GM12878 (cell line): ENCODE results near the gene CCDC136. TPM values are rescaled to one million over a fixed set of nuclear protein-coding genes. Genes with fewer than 3 reads are reported as not detected.

ENCODE experiments used
- ATAC-seq: fragments of 200-7000 bp; cut with Tn5 transposase; 3 replicates; pipeline ENCODE4 v1.9.1; 2020; ENCODE audit warnings: mild to moderate bottlenecking, moderate library complexity
- BruUV-seq: library from RNA; stranded (reverse); fragments of 400-500 nt; replicated peaks from 2 replicates; lab custom pipeline; 2021; lab: Mats Ljungman, UMichigan
- CTCF ChIA-PET: fragments of 300-600 bp; sonication (Branson Sonifier 250); formaldehyde crosslinking; extraction: SDS; loops from one replicate; lab custom pipeline; 2021; ENCODE audit warnings: inconsistent platforms; lab: Yijun Ruan, JAX
- POLR2A ChIA-PET: fragments of 350-600 bp; formaldehyde crosslinking; extraction: SDS; loops from one replicate; lab custom pipeline; 2021; ENCODE audit warnings: inconsistent platforms; lab: Charles Lee
- RAD21 ChIA-PET: fragments of 300-600 bp; sonication (Branson Sonifier 250); formaldehyde crosslinking; loops from one replicate; lab custom pipeline; 2023; ENCODE audit warnings: antibody characterized with exemption; ENCODE audit not compliant: unreplicated experiment; lab: Charles Lee
- SMC1A ChIA-PET: fragments of 300-600 bp; sonication (Branson Sonifier 250); formaldehyde crosslinking; loops from one replicate; lab custom pipeline; 2023; ENCODE audit not compliant: unreplicated experiment, uncharacterized antibody; lab: Charles Lee
- DNase-seq: peaks from one replicate; pipeline ENCODE4 v3.0.0-alpha.2; 2011; ENCODE audit warnings: low read depth, low spot score
- FAIRE-seq: peaks from 3 replicates; lab custom pipeline; 2011; peaks lifted over from hg19 to GRCh38; lab: Jason Lieb, UNC
- H2AFZ ChIP-seq: 2 replicates; pipeline ENCODE4 v1.6.0; 2011; ENCODE audit warnings: low read depth, low read length, control low read depth; ENCODE audit not compliant: control insufficient read depth
- H3K27ac ChIP-seq: 2 replicates; pipeline ENCODE4 v1.5.1; 2011; ENCODE audit warnings: control low read depth; ENCODE audit not compliant: control insufficient read depth, insufficient read depth
- H3K27me3 ChIP-seq, 2 experiments: replicated peaks in 1 of 2; 2 replicates each; pipeline versions ENCODE4 v1.6.0 to v1.6.1; 2011; ENCODE audit warnings: low read length in 1 of 2; ENCODE audit not compliant: control insufficient read depth in 2 of 2, insufficient read depth in 2 of 2
- H3K36me3 ChIP-seq, 2 experiments: 2 replicates each; pipeline ENCODE4 v1.5.1; 2011; ENCODE audit warnings: low read length in 1 of 2; ENCODE audit not compliant: control insufficient read depth in 2 of 2, insufficient read depth in 2 of 2
- H3K4me1 ChIP-seq: 2 replicates; pipeline ENCODE4 v1.6.1; 2011; ENCODE audit warnings: mild to moderate bottlenecking, low read length, moderate library complexity, mixed read lengths; ENCODE audit not compliant: control insufficient read depth, insufficient read depth
- H3K4me2 ChIP-seq: 2 replicates; pipeline ENCODE4 v1.6.0; 2011; ENCODE audit warnings: control low read depth; ENCODE audit not compliant: control insufficient read depth, insufficient read depth
- H3K4me3 ChIP-seq: fragments of 200-600 bp; sonication (generic); 2 replicates; pipeline ENCODE4 v1.5.1; 2016
- H3K79me2 ChIP-seq: 2 replicates; pipeline ENCODE4 v1.6.0; 2011; ENCODE audit warnings: low read length; ENCODE audit not compliant: control insufficient read depth, insufficient read depth
- H3K9ac ChIP-seq: 2 replicates; pipeline ENCODE4 v1.8.0; 2011; ENCODE audit warnings: low read length, control low read depth, mixed read lengths; ENCODE audit not compliant: control insufficient read depth, insufficient read depth
- H3K9me3 ChIP-seq: replicated peaks from 3 replicates; pipeline ENCODE4 v1.5.1; 2011; ENCODE audit warnings: mild to moderate bottlenecking, low read length; ENCODE audit not compliant: control insufficient read depth, insufficient read depth
- H4K20me1 ChIP-seq: 2 replicates; pipeline ENCODE4 v1.6.0; 2011; ENCODE audit not compliant: control insufficient read depth, insufficient read depth
- GATAD2B ChIP-seq: fragments of 450-650 bp; conservative IDR thresholded peaks from 2 replicates; pipeline ENCODE4 v1.6.1; 2017; ENCODE audit warnings: low read depth, mild to moderate bottlenecking, moderate library complexity
- NFYA ChIP-seq: IDR thresholded peaks from 2 replicates; pipeline ENCODE4 v1.6.1; 2011; ENCODE audit warnings: low read depth, mild to moderate bottlenecking, low read length, improper control_type of control experiment, borderline replicate concordance
- NR2C2 ChIP-seq: IDR thresholded peaks from 2 replicates; pipeline ENCODE4 v1.6.1; 2011; ENCODE audit warnings: borderline replicate concordance, low read depth; ENCODE audit not compliant: control insufficient read depth, insufficient read length
- TCF7 ChIP-seq: IDR thresholded peaks from 2 replicates; pipeline ENCODE4 v1.6.1; 2014; ENCODE audit warnings: antibody characterized with exemption, borderline replicate concordance
- WGBS: methylation state at CpG from one replicate; pipeline ENCODE4 v1.1.6; 2016; ENCODE audit warnings: low lambda C conversion rate; ENCODE audit not compliant: insufficient replicate concordance, insufficient coverage; ENCODE audit errors: missing lambda C conversion rate; 5-methylcytosine and 5-hydroxymethylcytosine counted together
- in situ Hi-C: fragments of 300-500 bp; cut with MboI; formaldehyde crosslinking; loops from 9 replicates; pipeline ENCODE4 v1.14.3; 2018; ENCODE audit warnings: mixed read lengths
- intact Hi-C: fragments of 100-400 bp; cut with micrococcal nuclease; formaldehyde crosslinking; loops from one replicate; pipeline ENCODE4 v1.14.2; 2022; ENCODE audit not compliant: unreplicated experiment
- polyA plus RNA-seq, 11 experiments: library from polyadenylated mRNA; depleted of rRNA in 4 of 11; unstranded in 6 of 11; stranded (reverse) in 5 of 11; fragments of >200 nt; fragmentation: Nextera tagmentation in 4 of 11; fragmentation: Illumina TruSeq in 1 of 11; extraction: Ambion mirVana in 4 of 11; extraction: Trizol in 1 of 11; gene quantifications; 1 replicate in 1 of 11; 2 replicates in 10 of 11; pipeline versions ENCODE4 v1.2.1 to v1.2.3, GENCODE V29; 2011 to 2016; ENCODE audit warnings: inconsistent platforms in 2 of 11, missing spikeins in 2 of 11, low read depth in 1 of 11
- total RNA-seq, 4 experiments: library from RNA; depleted of rRNA in 3 of 4; stranded (reverse); fragments of >200 nt in 3 of 4; fragmentation: Illumina TruSeq in 1 of 4; extraction: Trizol in 1 of 4; gene quantifications; 2 replicates each; pipeline versions ENCODE4 v1.2.1 to v1.2.3, GENCODE V29; 2013 to 2021
- TF ChIP-seq, protein P1 (sequence below): IDR thresholded peaks from 2 replicates; pipeline ENCODE4 v1.6.1; 2011; ENCODE audit warnings: borderline replicate concordance, low read depth, mild to moderate bottlenecking, moderate library complexity, mixed read lengths, low read length; ENCODE audit not compliant: insufficient read depth; ENCODE audit errors: extremely low read length
- TF ChIP-seq, protein P2 (sequence below): fragments of 450-650 bp; IDR thresholded peaks from 2 replicates; pipeline ENCODE4 v1.6.1; 2017; ENCODE audit warnings: borderline replicate concordance
- TF ChIP-seq, protein P3 (sequence below): IDR thresholded peaks from 2 replicates; pipeline ENCODE4 v1.6.1; 2012; ENCODE audit warnings: mild to moderate bottlenecking, low read depth, low read length

CCDC136 gene
- total and polyA plus RNA-seq, 10 of the 15 experiments (the other 5 are each of a cell fraction or from before 2014, with no cell fraction given), result 0.32 to 4.8 (median 1.5) TPM

DNA sequence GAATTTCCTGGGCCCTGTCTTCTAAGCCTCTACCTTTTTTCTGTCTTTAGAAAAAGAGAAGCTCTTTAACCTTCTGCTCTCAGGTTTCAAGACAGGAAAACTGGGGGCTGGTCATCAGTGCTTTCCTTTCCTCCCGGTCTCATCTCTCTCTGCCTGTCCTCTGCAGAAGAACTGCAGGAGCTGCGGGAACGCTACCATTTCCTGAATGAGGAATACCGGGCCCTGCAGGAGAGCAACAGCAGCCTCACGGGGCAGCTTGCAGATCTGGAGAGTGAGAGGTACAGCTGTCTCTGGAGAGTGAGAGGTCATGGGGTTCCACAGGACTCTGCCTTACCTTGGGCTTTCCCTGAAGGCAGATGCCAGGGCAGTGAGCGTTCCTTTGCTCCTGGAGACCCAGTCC is 12.7 kb downstream of the CCDC136 start:
- H3K4me2 ChIP-seq, result no peak overlapping the region
- no peaks in the 10 kb centered on the region for H3K4me1 ChIP-seq
- in situ Hi-C loops (no loop called here), intact Hi-C loops (no loop called here)
- no peak overlapping the region for H3K27ac ChIP-seq
- H3K9me3 ChIP-seq, result no peaks in the 10 kb centered on the region
- H3K9ac ChIP-seq, result no peak overlapping the region
- ATAC-seq (no peak), FAIRE-seq (no peak), DNase-seq (no peak)
- ChIA-PET SMC1A (interaction anchor here (1.3 kb wide), 1 partner anchor 24 kb away, joined by 3 read pairs; no protein-coding TSS in a partner anchor), CTCF (no interaction called here), POLR2A (no interaction called here), RAD21 (no interaction called here)
- H3K79me2 ChIP-seq, result no peaks in the 10 kb centered on the region
- H4K20me1 ChIP-seq, result no peaks in the 10 kb centered on the region
- no peaks in the 10 kb centered on the region for H3K27me3 ChIP-seq
- H3K36me3 ChIP-seq, result no peaks in the 10 kb centered on the region
- 80% methylated on average over 6 of the region's 6 CpGs for WGBS
- no peak overlapping the region for H2AFZ ChIP-seq
- no TSS peak for BruUV-seq
- H3K4me3 ChIP-seq, result no peak overlapping the region
- no peak for TF ChIP-seq TCF7
- TF ChIP-seq, all 136 proteins: peak for 0

DNA sequence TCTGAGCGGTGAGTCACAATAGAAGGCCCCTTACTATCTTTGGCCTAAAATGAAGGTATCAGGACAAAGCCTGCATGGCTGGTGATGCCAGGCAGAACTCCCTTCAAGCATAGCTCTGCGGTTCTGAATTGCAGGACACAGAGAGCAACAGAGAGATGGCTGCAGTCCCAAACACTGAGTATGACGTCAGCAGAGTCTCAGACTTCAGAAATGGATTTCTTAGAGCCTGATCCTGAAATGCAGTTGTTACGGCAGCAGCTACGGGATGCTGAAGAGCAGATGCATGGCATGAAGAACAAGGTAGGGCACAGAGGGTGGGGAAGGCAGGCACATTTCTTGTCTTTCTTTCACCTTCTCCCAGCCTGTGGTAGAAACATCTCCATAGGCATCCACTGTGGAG is 13.5 kb downstream of the CCDC136 start:
- ChIA-PET CTCF (no interaction called here), POLR2A (no interaction called here), RAD21 (no interaction called here), SMC1A (interaction anchor here (1.2 to 1.3 kb wide), 2 partner anchors 25 to 58 kb away, joined by 3 read pairs; partner anchors contain the start of gene ATP6V1F)
- intact Hi-C loops, result no loop called here
- Histone ChIP-seq H3K9me3 (no peaks in the 10 kb centered on the region), H3K27ac (no peak overlapping the region), H3K79me2 (no peaks in the 10 kb centered on the region), H2AFZ (no peak overlapping the region), H4K20me1 (no peaks in the 10 kb centered on the region), H3K4me3 (no peak overlapping the region), H3K4me1 (no peaks in the 10 kb centered on the region), H3K9ac (no peak overlapping the region), H3K4me2 (no peak overlapping the region), H3K27me3 (no peaks in the 10 kb centered on the region), H3K36me3 (no peaks in the 10 kb centered on the region)
- no TSS peak for BruUV-seq
- in situ Hi-C loops, result no loop called here
- DNase-seq (no peak), ATAC-seq (no peak), FAIRE-seq (peak; percentile 27)
- 78% methylated on average over 5 of the region's 5 CpGs for WGBS
- TF ChIP-seq, protein P1, sequence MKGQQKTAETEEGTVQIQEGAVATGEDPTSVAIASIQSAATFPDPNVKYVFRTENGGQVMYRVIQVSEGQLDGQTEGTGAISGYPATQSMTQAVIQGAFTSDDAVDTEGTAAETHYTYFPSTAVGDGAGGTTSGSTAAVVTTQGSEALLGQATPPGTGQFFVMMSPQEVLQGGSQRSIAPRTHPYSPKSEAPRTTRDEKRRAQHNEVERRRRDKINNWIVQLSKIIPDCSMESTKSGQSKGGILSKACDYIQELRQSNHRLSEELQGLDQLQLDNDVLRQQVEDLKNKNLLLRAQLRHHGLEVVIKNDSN, result no peak
- TF ChIP-seq, protein P2, sequence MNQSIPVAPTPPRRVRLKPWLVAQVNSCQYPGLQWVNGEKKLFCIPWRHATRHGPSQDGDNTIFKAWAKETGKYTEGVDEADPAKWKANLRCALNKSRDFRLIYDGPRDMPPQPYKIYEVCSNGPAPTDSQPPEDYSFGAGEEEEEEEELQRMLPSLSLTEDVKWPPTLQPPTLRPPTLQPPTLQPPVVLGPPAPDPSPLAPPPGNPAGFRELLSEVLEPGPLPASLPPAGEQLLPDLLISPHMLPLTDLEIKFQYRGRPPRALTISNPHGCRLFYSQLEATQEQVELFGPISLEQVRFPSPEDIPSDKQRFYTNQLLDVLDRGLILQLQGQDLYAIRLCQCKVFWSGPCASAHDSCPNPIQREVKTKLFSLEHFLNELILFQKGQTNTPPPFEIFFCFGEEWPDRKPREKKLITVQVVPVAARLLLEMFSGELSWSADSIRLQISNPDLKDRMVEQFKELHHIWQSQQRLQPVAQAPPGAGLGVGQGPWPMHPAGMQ, result no peak
- TF ChIP-seq GATAD2B (no peak), NR2C2 (no peak), NFYA (no peak)
- TF ChIP-seq, protein P3, sequence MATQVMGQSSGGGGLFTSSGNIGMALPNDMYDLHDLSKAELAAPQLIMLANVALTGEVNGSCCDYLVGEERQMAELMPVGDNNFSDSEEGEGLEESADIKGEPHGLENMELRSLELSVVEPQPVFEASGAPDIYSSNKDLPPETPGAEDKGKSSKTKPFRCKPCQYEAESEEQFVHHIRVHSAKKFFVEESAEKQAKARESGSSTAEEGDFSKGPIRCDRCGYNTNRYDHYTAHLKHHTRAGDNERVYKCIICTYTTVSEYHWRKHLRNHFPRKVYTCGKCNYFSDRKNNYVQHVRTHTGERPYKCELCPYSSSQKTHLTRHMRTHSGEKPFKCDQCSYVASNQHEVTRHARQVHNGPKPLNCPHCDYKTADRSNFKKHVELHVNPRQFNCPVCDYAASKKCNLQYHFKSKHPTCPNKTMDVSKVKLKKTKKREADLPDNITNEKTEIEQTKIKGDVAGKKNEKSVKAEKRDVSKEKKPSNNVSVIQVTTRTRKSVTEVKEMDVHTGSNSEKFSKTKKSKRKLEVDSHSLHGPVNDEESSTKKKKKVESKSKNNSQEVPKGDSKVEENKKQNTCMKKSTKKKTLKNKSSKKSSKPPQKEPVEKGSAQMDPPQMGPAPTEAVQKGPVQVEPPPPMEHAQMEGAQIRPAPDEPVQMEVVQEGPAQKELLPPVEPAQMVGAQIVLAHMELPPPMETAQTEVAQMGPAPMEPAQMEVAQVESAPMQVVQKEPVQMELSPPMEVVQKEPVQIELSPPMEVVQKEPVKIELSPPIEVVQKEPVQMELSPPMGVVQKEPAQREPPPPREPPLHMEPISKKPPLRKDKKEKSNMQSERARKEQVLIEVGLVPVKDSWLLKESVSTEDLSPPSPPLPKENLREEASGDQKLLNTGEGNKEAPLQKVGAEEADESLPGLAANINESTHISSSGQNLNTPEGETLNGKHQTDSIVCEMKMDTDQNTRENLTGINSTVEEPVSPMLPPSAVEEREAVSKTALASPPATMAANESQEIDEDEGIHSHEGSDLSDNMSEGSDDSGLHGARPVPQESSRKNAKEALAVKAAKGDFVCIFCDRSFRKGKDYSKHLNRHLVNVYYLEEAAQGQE, result no peak
